HG03280 (cell line): ENCODE measurements around the gene KIF26A.
"Not testable (repeated sequence)": the region's sequence is repeated elsewhere in the genome, so short reads cannot be mapped to it uniquely, and the experiment has no call there.

Experiments used
- ATAC-seq: cut with Tn5 transposase; IDR thresholded peaks from one replicate; pipeline ENCODE4 v1.9.1; 2021; ENCODE audit warnings: mild to moderate bottlenecking, moderate library complexity; ENCODE audit not compliant: unreplicated experiment

The KIF26A gene

DNA sequence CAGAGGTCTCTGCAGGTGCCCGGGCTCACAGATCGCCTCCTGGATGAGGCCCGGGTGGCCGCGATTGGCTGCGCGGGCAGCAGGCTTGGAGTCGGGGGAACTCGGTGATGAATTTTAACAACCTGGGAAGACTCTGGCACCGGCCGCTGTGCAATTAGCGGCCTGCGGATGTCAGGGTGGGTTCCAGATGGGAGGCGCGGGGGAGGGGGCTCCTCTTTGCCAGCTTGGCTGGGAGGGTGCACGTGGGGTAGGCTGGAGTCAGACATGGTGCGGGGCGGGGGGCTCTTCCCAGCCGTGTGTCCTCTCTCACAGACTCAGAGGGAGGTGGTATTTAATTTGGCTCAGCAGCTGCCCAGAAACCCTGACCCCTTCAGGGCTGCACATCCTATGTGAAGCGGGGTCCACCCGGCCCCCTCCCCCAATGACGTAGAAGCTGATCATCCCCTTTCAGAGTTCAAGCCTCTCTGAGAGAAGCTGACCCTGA, 81.4 kb downstream of the KIF26A start:
- ATAC-seq, result no peak

DNA sequence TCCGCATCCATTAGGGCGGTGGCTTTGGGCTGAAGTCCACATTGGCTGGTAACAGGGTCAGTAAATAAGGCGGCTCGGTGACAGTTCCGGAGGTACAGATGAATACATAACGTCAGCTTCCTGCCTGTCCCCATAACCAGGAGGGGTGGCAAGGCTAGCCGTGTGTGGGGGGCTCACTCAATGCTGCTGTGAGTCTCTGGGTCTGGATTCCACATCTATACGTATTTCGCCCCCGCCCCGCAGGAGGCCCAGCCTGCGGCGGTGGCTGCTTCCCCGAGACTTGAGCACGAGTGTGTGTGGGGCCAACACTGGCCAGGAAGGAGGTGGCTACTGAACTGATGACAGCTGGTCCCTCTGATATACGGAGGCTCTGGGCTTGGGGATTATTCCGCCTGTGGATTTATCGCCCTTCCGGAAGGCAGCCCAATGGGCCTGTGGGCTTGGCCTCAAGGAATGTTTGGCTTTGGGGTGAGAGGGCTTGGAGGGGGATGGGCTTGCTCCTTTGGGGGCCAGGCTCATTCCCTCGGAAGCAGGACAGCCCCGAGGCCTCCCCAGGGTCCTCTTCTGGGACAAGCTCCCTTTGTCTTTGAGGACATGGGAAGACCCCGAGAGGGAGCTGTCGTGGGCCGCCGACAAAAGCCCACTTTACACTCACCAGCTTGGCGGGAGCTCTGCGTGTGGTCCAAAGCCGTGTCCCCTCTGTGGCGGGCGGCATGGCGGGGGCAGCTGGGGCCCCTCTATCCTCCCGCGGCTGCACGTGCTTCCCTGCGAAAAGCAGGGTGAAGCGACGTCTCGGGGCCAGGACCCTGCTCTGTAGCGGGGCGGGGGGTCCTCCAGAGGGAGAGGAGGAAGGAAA, 82.1 kb downstream of the KIF26A start:
- no peak for ATAC-seq

DNA sequence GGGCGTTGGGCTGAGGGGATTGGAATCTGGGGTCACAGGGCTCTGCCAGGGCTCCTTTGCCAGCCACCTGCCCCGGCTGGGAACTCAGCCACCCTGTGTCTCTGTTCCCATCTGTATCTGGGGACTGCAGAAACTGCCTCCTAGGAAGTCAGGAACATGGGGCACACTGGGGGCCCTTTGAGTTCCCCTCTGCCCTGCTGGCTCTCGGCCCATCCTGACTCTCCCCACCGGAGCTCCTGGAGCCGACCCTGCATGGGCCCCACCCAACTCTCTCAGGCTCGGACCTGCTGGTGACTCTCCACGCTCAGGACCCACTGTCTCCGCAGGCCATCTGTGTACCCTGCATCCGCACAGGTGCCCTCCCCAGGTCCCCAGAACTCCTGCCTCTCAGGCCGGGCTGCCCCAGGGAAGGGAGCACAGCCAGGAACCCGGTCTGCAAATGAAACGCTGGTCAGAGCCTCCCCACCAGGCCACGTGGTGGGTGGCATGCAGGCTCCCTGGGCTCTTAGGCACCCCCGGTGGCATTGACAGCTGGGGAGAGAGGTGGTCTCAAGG, 82.8 kb downstream of the KIF26A start:
- no peak for ATAC-seq

DNA sequence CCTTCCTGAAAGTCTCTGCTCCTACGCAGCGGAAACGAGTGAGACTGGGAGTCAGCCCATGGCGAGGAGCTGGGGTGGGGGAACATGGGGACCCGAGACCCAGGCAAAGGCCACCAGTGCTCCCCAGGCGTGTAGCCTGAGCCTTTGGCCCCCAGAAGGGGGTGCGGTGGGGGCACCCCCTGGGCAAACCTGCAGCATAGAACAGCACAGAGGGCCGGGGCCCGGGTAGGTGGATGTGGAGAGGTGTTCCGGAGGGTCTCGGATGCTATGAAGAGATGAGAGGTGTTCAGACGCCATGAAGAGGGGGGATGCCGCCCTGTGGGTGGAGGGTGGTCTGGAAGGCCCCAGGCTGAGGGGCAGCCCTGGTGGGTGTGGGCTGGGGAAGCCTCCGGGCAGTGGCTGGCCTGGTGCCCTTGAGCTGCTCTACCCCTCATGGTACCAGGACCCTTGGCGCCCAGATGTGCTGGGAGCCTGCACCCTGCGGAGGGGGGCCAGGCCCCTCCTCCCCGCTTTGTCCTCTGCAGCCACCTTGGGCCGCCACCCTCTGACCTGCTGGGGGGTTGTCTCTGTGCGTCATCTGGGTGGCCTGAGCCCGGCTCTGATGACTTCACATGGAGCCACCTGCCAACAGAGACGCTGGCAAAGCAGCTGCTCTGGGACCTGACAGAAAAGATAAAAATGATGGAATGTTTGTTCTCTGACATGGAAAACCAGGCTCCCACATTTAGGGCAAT, 83.4 kb downstream of the KIF26A start:
- ATAC-seq, result no peak

DNA sequence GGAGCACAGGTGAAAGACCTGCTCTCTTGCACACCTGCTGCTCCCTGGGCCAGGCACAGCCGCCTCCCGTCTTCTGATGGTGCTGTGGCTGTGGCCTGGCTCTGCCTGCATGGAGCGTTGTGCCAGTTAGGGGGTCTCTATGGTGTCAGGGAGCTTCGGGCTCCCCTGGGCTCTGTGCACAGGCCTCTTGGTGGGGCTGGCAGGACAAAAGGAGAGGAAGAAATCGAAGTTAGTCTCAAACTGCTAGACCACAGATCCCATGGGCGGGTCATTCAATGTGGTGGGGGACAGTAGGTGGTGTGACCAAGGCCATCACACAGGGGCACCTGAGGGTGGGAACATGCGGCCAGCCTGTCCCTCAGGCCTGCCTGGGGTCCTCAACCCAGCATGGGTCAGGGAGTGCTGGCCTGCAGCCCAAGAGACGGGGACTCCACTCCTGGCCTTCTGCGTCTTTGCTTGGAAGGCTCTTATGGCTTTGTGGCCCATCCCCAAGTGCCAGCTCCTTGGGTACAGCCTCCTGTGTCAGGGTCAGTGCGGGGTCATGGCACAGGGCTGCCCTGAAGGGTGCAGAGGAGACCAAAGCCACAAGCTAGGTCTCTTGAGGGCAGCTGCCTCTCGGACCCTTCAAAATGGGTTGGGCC, 84.1 kb downstream of the KIF26A start:
- ATAC-seq, result no peak

DNA sequence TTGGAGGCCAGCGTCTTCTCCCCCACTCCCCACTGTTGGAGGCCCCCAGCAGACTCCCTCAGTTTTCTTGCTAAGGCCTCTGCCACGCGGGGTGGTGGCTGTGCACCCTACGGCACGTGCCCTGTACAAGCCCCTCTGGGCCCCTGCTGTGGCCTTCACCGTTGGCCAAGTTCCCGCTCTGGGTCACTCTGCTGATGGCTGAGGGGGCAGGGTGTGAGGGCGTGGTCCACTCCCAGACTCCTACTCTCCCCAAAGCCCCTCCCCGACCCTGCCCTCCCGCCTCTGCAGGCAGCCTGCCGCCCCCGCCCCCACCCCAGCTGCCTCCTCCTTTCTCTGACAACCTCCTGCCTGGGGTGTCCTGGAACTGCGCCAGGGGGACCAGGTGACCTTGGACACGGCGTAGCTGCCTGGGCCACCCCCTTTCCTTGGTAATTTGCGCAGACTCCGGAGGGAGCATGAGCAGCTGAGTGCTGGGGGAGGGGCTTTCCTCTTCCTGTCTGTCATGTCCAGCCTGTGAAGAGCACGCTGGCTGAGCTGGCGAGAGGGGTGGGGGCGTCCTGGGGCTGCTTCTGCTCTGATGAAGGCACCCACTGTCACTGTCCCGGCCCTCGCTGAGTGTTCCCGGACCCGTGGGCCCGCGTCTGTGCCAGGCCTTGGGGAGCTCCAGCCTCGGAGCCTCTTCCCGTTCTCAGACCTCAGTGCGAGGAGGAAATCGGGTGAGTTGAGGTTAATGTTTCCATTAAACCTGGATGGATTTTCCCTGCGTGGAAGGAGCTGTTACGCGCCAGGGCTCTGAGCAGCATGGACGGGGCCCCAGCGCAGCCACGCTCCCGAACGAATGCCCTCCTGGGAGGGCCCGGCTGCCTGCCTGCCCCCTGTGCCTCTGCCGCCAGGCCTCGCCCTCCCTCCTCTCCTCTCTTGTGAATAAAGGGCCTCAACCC, 85.0 kb downstream of the KIF26A start:
- no peak for ATAC-seq

DNA sequence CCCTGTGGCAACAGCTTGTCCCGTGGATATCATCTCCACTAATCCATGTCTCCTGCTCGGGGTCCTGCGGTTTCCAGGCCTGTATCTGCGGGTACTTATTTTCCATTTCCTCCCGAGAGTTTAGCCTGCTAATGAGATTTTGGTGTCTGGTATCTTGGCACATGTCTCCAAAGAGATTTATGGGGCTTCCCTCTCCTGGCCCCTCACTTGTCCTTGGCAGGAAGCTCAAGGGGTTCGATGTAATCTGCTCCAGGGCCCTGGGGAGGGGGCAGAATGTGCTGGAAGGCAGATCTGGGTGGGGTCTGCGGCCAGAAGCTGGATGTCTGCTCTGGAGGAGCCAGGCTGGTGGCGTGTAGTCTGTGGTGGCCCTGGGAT, 85.7 kb downstream of the KIF26A start:
- ATAC-seq, result no peak

DNA sequence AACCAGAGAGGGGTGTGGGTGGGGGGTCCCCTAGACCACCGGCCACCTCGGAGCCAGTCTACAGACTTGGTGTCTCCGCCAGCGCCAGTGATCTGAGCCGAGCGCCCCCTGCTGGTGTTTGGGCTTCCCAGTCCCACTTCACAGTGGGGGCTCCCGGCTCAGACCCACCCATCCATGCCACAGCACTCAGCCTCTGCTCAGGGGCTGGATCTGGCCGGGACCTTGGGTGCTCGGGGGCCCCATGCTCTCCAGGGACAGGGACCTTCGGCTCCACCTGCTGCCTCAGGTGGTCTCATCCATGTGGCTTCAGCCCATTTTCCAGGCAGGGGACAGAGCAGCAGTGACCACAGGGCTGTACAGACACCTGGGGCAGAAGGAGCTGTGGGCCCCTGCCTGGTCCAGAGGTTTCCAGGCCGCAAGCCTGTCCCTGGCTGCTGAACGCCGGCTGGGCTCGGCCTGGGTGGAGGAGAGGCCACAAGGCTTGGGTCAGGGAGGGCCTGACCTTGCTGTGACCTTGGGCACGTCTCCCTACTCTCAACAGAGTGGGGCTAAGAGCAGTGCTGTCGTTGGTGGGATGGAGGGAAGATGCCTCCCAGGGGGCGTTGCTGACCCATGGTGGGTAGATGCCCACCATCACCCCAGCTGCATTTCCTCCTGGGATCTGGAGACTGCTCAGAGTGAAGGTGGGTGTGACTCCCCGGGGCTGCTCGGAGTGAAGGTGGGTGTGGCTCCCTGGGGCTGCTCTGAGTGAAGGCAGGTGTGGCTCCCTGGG, 86.3 kb downstream of the KIF26A start:
- no peak for ATAC-seq

DNA sequence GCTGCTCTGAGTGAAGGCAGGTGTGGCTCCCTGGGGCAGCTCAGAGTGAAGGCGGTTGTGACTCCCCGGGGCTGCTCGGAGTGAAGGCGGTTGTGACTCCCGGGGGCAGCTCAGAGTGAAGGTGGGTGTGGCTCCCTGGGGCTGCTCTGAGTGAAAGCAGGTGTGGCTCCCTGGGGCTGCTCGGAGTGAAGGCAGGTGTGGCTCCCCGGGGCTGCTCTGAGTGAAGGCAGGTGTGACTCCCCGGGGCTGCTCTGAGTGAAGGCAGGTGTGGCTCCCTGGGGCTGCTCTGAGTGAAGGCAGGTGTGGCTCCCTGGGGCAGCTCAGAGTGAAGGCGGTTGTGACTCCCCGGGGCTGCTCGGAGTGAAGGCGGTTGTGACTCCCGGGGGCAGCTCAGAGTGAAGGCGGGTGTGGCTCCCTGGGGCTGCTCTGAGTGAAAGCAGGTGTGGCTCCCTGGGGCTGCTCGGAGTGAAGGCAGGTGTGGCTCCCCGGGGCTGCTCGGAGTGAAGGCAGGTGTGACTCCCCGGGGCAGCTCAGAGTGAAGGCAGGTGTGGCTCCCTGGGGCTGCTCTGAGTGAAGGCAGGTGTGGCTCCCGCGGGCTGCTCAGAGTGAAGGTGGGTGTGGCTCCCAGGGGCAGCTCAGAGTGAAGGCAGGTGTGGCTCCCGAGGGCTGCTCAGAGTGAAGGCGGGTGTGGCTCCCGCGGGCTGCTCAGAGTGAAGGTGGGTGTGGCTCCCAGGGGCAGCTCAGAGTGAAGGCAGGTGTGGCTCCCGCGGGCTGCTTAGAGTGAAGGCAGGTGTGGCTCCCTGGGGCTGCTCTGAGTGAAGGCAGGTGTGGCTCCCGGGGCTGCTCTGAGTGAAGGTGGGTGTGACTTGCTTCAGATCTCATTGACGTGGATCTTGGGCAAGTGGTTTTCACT, 87.1 kb downstream of the KIF26A start:
- not testable (repeated sequence) for ATAC-seq

DNA sequence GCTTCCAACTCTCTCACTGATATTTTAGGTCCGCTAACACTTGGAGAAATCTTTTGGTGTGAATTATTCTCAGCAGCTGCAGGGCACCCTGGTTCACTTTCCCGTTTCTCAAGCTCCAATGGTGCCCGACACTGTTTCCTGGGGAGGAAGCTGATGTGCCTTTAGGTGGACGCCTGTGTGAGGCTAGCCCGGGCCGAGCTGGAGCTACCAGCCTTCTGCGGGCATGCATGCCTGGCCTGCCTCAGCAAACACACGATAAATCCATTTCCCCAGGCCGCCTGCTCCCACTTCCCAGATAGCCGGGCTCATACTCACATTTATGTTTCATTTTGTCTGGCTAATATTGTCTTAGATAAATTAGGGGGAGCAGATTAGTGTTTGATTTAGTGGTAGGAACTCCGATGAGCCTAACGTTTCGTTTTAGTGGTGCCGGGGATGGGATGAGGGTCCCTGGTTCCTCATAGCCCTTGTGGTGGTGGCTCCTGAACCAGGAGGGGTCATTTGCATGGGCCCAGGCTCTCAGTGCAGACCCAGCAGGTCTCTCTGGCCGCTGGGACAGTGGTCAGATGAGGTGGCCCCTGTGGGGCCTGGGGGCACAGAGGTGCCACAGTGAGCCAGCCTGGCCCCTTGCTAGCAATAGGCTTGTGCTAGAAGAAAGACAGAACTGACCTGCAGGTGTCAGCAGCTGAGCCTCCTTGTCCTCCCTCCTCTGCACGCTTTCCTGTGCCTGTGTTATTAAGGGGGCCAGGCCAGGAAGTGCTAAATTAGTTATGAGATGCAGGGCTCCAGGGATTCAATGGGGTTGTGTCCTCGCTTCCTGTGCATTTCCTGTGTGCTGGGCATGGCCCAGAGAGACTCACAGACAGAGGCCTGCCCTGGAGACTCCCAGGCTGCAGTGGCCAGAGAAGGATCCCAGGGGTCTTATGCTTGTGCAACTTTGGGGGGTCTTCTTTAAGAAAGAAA, 88.3 kb downstream of the KIF26A start:
- ATAC-seq, result no peak

DNA sequence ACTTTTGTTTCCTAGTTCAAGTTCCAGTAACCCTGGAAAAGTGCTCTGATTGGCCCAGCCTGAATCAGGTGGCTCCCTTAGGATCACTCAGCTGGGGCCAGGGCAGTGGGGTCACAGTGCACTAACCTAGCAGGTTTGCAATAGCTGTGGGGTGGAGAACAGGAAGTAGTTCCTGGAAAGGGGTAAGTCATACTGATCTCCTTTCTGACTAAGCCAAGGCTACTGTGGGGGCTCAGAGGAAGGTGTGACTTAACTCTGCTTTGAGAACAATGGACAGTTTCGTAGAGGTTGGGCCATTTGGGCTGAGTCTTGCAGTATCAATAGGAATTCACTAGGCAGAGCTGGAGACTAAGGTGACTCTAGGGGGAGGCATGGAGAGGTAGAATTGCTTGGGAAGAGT, 89.4 kb downstream of the KIF26A start:
- no peak for ATAC-seq

DNA sequence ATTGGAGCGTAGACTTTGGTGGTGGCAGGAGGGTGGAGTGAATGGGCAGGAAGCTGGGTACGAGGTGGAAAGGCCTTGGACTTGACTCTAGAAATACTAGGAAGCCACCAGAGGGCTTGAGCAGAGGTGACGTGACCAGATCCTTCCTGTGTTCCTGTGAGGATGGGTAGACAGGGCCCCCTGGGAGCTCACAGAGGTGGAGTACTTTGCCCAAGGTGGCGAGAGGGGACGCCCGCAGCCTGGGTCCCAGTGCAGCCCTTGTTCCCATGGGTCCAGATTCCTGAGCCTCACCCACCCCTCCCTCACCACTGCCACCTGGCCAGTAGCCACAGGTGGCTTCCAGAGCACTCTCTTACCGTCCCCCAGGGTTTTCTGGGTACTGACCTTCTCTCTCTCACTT, 89.8 kb downstream of the KIF26A start:
- no peak for ATAC-seq

DNA sequence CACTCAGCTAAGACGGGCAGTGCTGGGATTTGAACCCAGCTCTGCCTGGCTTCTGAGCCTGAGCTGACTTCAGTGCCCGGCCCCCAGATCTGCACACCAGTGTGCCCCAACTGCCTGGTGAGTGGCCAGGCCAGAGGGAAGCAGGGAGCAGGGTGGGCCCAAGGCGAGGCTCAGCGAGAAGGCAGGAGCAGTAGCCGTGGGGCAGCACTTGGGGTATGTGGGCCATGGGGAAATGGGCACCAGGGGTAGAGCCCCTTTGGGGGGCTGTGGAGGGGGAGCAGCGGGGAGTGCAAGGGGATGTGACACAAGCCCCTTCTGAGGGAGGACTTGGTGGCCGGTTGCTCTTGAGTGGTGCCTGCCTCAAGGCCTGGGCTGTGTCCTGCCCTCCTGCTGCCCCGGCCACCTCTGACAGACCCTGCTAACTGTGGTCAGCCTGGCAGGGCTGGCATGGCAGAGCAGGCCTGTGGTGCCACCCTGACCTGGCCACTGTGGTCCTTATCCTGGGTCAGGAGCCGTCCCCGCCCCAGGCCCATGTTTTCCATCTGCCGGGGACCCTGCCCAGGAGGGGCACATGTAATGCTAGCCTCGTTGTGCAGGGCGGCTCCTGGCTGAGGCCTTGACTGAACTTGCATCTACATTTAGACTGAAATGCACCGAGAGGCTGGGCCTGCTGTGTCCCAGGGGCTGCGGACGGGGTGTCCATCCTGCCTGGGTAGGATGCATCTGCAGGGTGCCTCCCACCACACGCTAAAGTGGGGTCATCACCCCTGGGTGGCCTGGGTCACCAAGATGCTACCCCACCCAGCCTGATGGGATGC, 90.5 kb downstream of the KIF26A start:
- no peak for ATAC-seq

DNA sequence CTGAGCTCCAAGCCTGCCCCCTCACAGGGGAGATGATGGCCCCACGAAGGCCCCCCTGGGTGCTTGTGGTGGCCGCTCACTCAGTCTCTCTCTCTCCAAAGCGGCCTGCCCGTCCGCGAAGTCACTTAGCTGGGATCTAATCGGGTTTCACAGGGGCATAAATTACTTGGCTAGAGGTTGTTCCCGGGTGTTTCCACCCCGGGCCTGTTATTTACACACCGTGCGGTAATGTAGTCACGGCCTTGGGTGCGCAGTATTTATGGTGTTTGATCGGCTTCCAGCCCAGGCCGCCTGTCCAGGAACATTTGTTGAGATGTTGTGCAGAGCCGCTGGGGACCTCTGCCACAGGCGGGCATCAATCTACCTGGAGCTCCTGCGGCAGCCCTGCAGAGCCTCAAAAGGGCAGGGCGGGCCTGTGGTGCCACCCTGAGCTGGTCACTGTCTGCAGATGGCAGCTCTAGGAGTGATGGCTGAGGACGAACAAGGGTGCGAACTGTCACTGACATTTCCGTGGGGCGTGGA, 91.2 kb downstream of the KIF26A start:
- no peak for ATAC-seq

DNA sequence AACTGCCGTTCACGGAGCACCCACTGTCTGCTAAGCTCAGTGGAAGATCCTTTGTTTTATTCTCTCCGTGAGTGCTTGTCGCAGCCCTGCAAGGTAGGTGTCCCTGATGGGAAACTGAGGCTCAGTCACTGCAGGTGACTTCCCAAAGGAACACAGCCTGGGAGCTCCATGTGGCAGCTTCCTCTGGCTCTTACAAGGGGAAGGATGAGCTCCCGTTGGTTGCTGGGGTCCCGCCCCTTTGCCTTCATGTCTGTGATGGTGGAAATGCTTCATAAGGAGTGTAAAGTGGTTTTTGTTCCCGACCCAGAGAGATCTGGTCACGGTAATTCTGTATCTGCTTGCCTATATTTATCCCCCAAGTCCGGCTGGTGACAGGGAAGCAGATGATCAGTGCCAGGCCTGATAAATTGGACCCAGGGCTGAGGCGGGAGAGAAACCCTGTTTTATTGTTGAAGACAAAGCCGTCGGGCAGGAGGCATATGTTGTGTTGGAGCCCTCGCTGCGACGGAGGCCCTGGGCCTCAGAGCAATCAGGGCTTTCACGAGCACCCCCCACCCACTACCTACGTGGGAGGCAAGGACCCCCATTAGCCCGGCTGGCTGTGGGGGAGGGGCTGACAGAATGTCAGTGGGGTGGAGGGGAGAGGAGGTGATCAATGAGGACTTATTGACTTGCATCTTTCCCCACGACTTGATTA, 91.9 kb downstream of the KIF26A start:
- no peak for ATAC-seq
